ENCODE data around the gene PCBP2.

Gene PCBP2

GRCh38 chr12:53463802-53464560, 12.1 kb downstream of the PCBP2 start:
- WGBS (ENCODE audit: extremely low coverage, insufficient coverage, low lambda C conversion rate), result 100% methylated on average over 2 of the region's 5 CpGs

GRCh38 chr12:53464685-53465418, 12.9 kb downstream of the PCBP2 start:
- no peak overlapping the region for H2BK120ac ChIP-seq (ENCODE audit: low read depth, low read length)
- no peak overlapping the region for H3K4ac ChIP-seq (ENCODE audit: low read depth, low read length)
- no peak overlapping the region for H2AK5ac ChIP-seq (ENCODE audit: low read length)
- H3K79me2 ChIP-seq (ENCODE audit: control insufficient read depth, insufficient read depth, low read length), result peaks cover 48% of the 10 kb centered on the region
- no peak overlapping the region for H3K9ac ChIP-seq (ENCODE audit: low read length)
- H3K36me3 ChIP-seq (ENCODE audit: control insufficient read depth, insufficient read depth, low read length), result peaks cover 62% of the 10 kb centered on the region
- H3K56ac ChIP-seq (ENCODE audit: low read length), result no peak overlapping the region
- no peak overlapping the region for H2BK15ac ChIP-seq (replicated peaks; ENCODE audit: low read depth)
- no peak overlapping the region for H4K5ac ChIP-seq (ENCODE audit: low read length)
- no peak overlapping the region for H4K8ac ChIP-seq (ENCODE audit: low read depth, low read length)
- H3K27me3 ChIP-seq (ENCODE audit: insufficient read depth, low read length, poor library complexity), result no peaks in the 10 kb centered on the region
- no peak overlapping the region for H3K23ac ChIP-seq (ENCODE audit: low read length)
- no peak overlapping the region for H2BK5ac ChIP-seq (ENCODE audit: low read length)
- H3K4me1 ChIP-seq (ENCODE audit: control insufficient read depth, low read depth, low read length), result peaks cover 2% of the 10 kb centered on the region
- WGBS (ENCODE audit: extremely low coverage, insufficient coverage, low lambda C conversion rate), result no CpG with 5 or more reads among the region's 11 CpGs
- DNase-seq, result no peak
- H3K4me3 ChIP-seq (ENCODE audit: low read length), result no peak overlapping the region
- H3K79me1 ChIP-seq (ENCODE audit: low read length), result peaks cover 35% of the 10 kb centered on the region
- no peak overlapping the region for H3K27ac ChIP-seq (ENCODE audit: low read depth, low read length)
- H3K4me2 ChIP-seq (ENCODE audit: low read length), result no peak overlapping the region
- no peak overlapping the region for H3K18ac ChIP-seq (ENCODE audit: low read length)

More at GRCh38 chr12:53463802-53464560, 12.1 kb downstream of the PCBP2 start:
- Histone ChIP-seq H3K79me1 (ENCODE audit: low read length) (peaks cover 37% of the 10 kb centered on the region), H3K4me1 (ENCODE audit: control insufficient read depth, low read depth, low read length) (peaks cover 2% of the 10 kb centered on the region), H3K27ac (ENCODE audit: low read depth, low read length) (no peak overlapping the region), H2AK5ac (ENCODE audit: low read length) (no peak overlapping the region), H3K4me3 (ENCODE audit: low read length) (no peak overlapping the region), H3K4ac (ENCODE audit: low read depth, low read length) (no peak overlapping the region), H4K5ac (ENCODE audit: low read length) (no peak overlapping the region), H4K8ac (ENCODE audit: low read depth, low read length) (no peak overlapping the region), H3K79me2 (ENCODE audit: control insufficient read depth, insufficient read depth, low read length) (peaks cover 54% of the 10 kb centered on the region), H2BK15ac (replicated peaks; ENCODE audit: low read depth) (no peak overlapping the region), H3K23ac (ENCODE audit: low read length) (no peak overlapping the region), H3K18ac (ENCODE audit: low read length) (no peak overlapping the region), H3K9ac (ENCODE audit: low read length) (no peak overlapping the region), H3K4me2 (ENCODE audit: low read length) (no peak overlapping the region), H2BK120ac (ENCODE audit: low read depth, low read length) (no peak overlapping the region), H2BK5ac (ENCODE audit: low read length) (no peak overlapping the region), H3K36me3 (ENCODE audit: control insufficient read depth, insufficient read depth, low read length) (peaks cover 64% of the 10 kb centered on the region), H3K27me3 (ENCODE audit: insufficient read depth, low read length, poor library complexity) (no peaks in the 10 kb centered on the region), H3K56ac (ENCODE audit: low read length) (no peak overlapping the region)
- DNase-seq, result no peak

GRCh38 chr12:53465679-53466078, 13.8 kb downstream of the PCBP2 start:
- no peak overlapping the region for H2BK15ac ChIP-seq (replicated peaks; ENCODE audit: low read depth)
- H3K56ac ChIP-seq (ENCODE audit: low read length), result no peak overlapping the region
- peaks cover 59% of the 10 kb centered on the region for H3K36me3 ChIP-seq (ENCODE audit: control insufficient read depth, insufficient read depth, low read length)
- no peak overlapping the region for H3K4me3 ChIP-seq (ENCODE audit: low read length)
- H3K79me2 ChIP-seq (ENCODE audit: control insufficient read depth, insufficient read depth, low read length), result peaks cover 43% of the 10 kb centered on the region
- H3K4me2 ChIP-seq (ENCODE audit: low read length), result no peak overlapping the region
- H2AK5ac ChIP-seq (ENCODE audit: low read length), result no peak overlapping the region
- no peak for DNase-seq
- WGBS (ENCODE audit: extremely low coverage, insufficient coverage, low lambda C conversion rate), result no CpG with 5 or more reads among the region's 2 CpGs
- H3K27me3 ChIP-seq (ENCODE audit: insufficient read depth, low read length, poor library complexity), result no peaks in the 10 kb centered on the region
- no peak overlapping the region for H2BK120ac ChIP-seq (ENCODE audit: low read depth, low read length)
- peaks cover 35% of the 10 kb centered on the region for H3K79me1 ChIP-seq (ENCODE audit: low read length)
- peaks cover 2% of the 10 kb centered on the region for H3K4me1 ChIP-seq (ENCODE audit: control insufficient read depth, low read depth, low read length)
- no peak overlapping the region for H3K23ac ChIP-seq (ENCODE audit: low read length)
- no peak overlapping the region for H3K27ac ChIP-seq (ENCODE audit: low read depth, low read length)
- H3K4ac ChIP-seq (ENCODE audit: low read depth, low read length), result no peak overlapping the region
- H3K18ac ChIP-seq (ENCODE audit: low read length), result no peak overlapping the region
- H4K5ac ChIP-seq (ENCODE audit: low read length), result no peak overlapping the region
- no peak overlapping the region for H4K8ac ChIP-seq (ENCODE audit: low read depth, low read length)
- no peak overlapping the region for H3K9ac ChIP-seq (ENCODE audit: low read length)
- H2BK5ac ChIP-seq (ENCODE audit: low read length), result no peak overlapping the region

- no peak overlapping the region for H3K9ac ChIP-seq (ENCODE audit: low read length)
- no peaks in the 10 kb centered on the region for H3K27me3 ChIP-seq (ENCODE audit: insufficient read depth, low read length, poor library complexity)
- DNase-seq, result no peak
- no peak overlapping the region for H2BK120ac ChIP-seq (ENCODE audit: low read depth, low read length)
- H3K4me2 ChIP-seq (ENCODE audit: low read length), result no peak overlapping the region
- no peak overlapping the region for H3K27ac ChIP-seq (ENCODE audit: low read depth, low read length)
- H4K5ac ChIP-seq (ENCODE audit: low read length), result no peak overlapping the region
- H2AK5ac ChIP-seq (ENCODE audit: low read length), result no peak overlapping the region
- H3K79me2 ChIP-seq (ENCODE audit: control insufficient read depth, insufficient read depth, low read length), result peaks cover 41% of the 10 kb centered on the region
- no peak overlapping the region for H3K23ac ChIP-seq (ENCODE audit: low read length)
- H2BK5ac ChIP-seq (ENCODE audit: low read length), result no peak overlapping the region
- WGBS (ENCODE audit: extremely low coverage, insufficient coverage, low lambda C conversion rate), result no CpG with 5 or more reads among the region's 4 CpGs
- no peak overlapping the region for H3K56ac ChIP-seq (ENCODE audit: low read length)
- peaks cover 58% of the 10 kb centered on the region for H3K36me3 ChIP-seq (ENCODE audit: control insufficient read depth, insufficient read depth, low read length)
- H3K4me1 ChIP-seq (ENCODE audit: control insufficient read depth, low read depth, low read length), result peaks cover 2% of the 10 kb centered on the region
- no peak overlapping the region for H2BK15ac ChIP-seq (replicated peaks; ENCODE audit: low read depth)
- H3K79me1 ChIP-seq (ENCODE audit: low read length), result peaks cover 35% of the 10 kb centered on the region
- no peak overlapping the region for H3K18ac ChIP-seq (ENCODE audit: low read length)
- H3K4ac ChIP-seq (ENCODE audit: low read depth, low read length), result no peak overlapping the region
- no peak overlapping the region for H3K4me3 ChIP-seq (ENCODE audit: low read length)
- no peak overlapping the region for H4K8ac ChIP-seq (ENCODE audit: low read depth, low read length)
Observed at GRCh38 chr12:53466640-53467039, 14.7 kb downstream of the PCBP2 start.

- no peak for DNase-seq
- no CpG with 5 or more reads among the region's 5 CpGs for WGBS (ENCODE audit: extremely low coverage, insufficient coverage, low lambda C conversion rate)
- H4K8ac ChIP-seq (ENCODE audit: low read depth, low read length), result no peak overlapping the region
Observed at GRCh38 chr12:53467082-53467481, 15.2 kb downstream of the PCBP2 start.

More at GRCh38 chr12:53467082-53467481, 15.2 kb downstream of the PCBP2 start:
- Histone ChIP-seq H2BK5ac (ENCODE audit: low read length) (no peak overlapping the region), H4K5ac (ENCODE audit: low read length) (no peak overlapping the region), H3K4me2 (ENCODE audit: low read length) (no peak overlapping the region), H3K27me3 (ENCODE audit: insufficient read depth, low read length, poor library complexity) (no peaks in the 10 kb centered on the region), H3K4me1 (ENCODE audit: control insufficient read depth, low read depth, low read length) (peaks cover 2% of the 10 kb centered on the region), H3K9ac (ENCODE audit: low read length) (no peak overlapping the region), H3K4ac (ENCODE audit: low read depth, low read length) (no peak overlapping the region), H3K23ac (ENCODE audit: low read length) (no peak overlapping the region), H3K56ac (ENCODE audit: low read length) (no peak overlapping the region), H2BK15ac (replicated peaks; ENCODE audit: low read depth) (no peak overlapping the region), H3K27ac (ENCODE audit: low read depth, low read length) (no peak overlapping the region), H3K36me3 (ENCODE audit: control insufficient read depth, insufficient read depth, low read length) (peaks cover 59% of the 10 kb centered on the region), H3K79me2 (ENCODE audit: control insufficient read depth, insufficient read depth, low read length) (peaks cover 43% of the 10 kb centered on the region), H3K79me1 (ENCODE audit: low read length) (peaks cover 36% of the 10 kb centered on the region), H3K4me3 (ENCODE audit: low read length) (no peak overlapping the region), H3K18ac (ENCODE audit: low read length) (no peak overlapping the region), H2AK5ac (ENCODE audit: low read length) (no peak overlapping the region), H2BK120ac (ENCODE audit: low read depth, low read length) (no peak overlapping the region)

All from mesendoderm (in vitro differentiated cells).